Measurements from ENCODE around the gene SLC39A1.

DNA sequence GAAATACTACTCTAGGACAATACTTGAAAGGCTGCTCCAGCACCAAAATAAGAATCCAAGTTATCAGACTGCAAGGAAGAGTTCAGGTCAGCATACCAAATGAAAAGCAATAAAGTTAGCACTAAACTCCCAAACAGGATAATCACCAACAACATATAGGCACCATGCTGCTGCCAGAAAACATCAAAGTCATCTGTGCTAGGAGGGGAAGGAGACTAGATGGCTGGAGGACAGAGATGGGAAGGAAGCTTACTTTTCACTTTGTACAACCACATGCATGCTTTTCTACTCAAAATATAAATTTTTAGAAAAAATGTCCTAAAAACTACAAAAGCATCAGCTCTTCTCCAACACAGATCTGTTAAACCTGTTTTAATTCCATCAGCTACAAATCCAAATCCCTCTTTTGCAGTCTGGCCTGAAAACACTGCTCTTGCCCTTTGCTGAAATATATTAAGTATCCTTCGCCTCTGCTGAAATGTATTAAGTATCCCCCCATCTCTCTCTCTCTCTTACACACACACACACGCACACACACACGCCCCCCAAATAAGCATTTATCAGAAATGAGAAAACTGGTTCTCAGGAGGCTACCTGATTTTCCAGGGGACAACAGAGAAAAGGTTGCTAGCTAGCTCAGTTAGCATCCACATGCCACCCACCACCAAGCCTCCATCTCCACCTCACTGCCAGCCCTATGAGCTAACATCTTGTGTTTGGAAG is 42.1 kb downstream of the SLC39A1 start:
- TF ChIP-seq, protein P1, sequence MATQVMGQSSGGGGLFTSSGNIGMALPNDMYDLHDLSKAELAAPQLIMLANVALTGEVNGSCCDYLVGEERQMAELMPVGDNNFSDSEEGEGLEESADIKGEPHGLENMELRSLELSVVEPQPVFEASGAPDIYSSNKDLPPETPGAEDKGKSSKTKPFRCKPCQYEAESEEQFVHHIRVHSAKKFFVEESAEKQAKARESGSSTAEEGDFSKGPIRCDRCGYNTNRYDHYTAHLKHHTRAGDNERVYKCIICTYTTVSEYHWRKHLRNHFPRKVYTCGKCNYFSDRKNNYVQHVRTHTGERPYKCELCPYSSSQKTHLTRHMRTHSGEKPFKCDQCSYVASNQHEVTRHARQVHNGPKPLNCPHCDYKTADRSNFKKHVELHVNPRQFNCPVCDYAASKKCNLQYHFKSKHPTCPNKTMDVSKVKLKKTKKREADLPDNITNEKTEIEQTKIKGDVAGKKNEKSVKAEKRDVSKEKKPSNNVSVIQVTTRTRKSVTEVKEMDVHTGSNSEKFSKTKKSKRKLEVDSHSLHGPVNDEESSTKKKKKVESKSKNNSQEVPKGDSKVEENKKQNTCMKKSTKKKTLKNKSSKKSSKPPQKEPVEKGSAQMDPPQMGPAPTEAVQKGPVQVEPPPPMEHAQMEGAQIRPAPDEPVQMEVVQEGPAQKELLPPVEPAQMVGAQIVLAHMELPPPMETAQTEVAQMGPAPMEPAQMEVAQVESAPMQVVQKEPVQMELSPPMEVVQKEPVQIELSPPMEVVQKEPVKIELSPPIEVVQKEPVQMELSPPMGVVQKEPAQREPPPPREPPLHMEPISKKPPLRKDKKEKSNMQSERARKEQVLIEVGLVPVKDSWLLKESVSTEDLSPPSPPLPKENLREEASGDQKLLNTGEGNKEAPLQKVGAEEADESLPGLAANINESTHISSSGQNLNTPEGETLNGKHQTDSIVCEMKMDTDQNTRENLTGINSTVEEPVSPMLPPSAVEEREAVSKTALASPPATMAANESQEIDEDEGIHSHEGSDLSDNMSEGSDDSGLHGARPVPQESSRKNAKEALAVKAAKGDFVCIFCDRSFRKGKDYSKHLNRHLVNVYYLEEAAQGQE (IDR thresholded peaks at IDR 0.05; ENCODE audit: insufficient replicate concordance, low read depth) = no peak
- TF ChIP-seq, protein P2, sequence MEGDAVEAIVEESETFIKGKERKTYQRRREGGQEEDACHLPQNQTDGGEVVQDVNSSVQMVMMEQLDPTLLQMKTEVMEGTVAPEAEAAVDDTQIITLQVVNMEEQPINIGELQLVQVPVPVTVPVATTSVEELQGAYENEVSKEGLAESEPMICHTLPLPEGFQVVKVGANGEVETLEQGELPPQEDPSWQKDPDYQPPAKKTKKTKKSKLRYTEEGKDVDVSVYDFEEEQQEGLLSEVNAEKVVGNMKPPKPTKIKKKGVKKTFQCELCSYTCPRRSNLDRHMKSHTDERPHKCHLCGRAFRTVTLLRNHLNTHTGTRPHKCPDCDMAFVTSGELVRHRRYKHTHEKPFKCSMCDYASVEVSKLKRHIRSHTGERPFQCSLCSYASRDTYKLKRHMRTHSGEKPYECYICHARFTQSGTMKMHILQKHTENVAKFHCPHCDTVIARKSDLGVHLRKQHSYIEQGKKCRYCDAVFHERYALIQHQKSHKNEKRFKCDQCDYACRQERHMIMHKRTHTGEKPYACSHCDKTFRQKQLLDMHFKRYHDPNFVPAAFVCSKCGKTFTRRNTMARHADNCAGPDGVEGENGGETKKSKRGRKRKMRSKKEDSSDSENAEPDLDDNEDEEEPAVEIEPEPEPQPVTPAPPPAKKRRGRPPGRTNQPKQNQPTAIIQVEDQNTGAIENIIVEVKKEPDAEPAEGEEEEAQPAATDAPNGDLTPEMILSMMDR (IDR thresholded peaks at IDR 0.05; ENCODE audit: insufficient read depth, low read length) = no peak
- TF ChIP-seq POLR2AphosphoS5 (IDR thresholded peaks at IDR 0.05; ENCODE audit: low read depth) = no peak
- no peak for TF ChIP-seq GABPA (IDR thresholded peaks at IDR 0.05; ENCODE audit: low read depth)

Data from HL-60 (cell line).